ENCODE data around the gene CGB7.
A peak's percentile ranks its signal among the peaks of the same experiment; 100 is the strongest.

Gene CGB7

GRCh38 chr19:49016067-49016839, 41.3 kb downstream of the CGB7 start:
- no peak for TF ChIP-seq CTCF (conservative IDR thresholded peaks at IDR 0.05; ENCODE audit: low read depth)
- POLR2A ChIA-PET (ENCODE audit: low non-redundant PET): no interaction called here
- peak overlapping the region; percentile 56 for H3K27ac ChIP-seq
- DNase-seq (ENCODE audit: low spot score): no peak
- CTCF ChIA-PET: interaction anchor here (0.5 to 1.0 kb wide), 2 partner anchors 41 to 53 kb away, joined by 3 to 4 read pairs; no protein-coding TSS in a partner anchor

GRCh38 chr19:49014870-49015255, 42.7 kb downstream of the CGB7 start:
- ChIA-PET POLR2A (ENCODE audit: low non-redundant PET) (no interaction called here), CTCF (interaction anchor here (1.0 kb wide), 1 partner anchor 54 kb away, joined by 3 read pairs; no protein-coding TSS in a partner anchor)
- H3K27ac ChIP-seq: peak overlapping the region; percentile 56
- no peak for TF ChIP-seq CTCF (conservative IDR thresholded peaks at IDR 0.05; ENCODE audit: low read depth)
- no peak for DNase-seq (ENCODE audit: low spot score)

- ChIA-PET CTCF (no interaction called here), POLR2A (ENCODE audit: low non-redundant PET) (interaction anchor here (0.7 kb wide), 2 partner anchors 36 to 843 kb away, joined by 3 to 4 read pairs; no protein-coding TSS in a partner anchor)
- TF ChIP-seq CTCF (conservative IDR thresholded peaks at IDR 0.05; ENCODE audit: low read depth): no peak
- H3K27ac ChIP-seq: peak overlapping the region; percentile 56
- DNase-seq (ENCODE audit: low spot score): peak; percentile 50
These were observed 43.3 kb downstream of the CGB7 start for GRCh38 chr19:49014123-49014869.

- ChIA-PET POLR2A (ENCODE audit: low non-redundant PET) (no interaction called here), CTCF (interaction anchor here (2.5 kb wide), 1 partner anchor 11 kb away, joined by 10 read pairs; no protein-coding TSS in a partner anchor)
- H3K27ac ChIP-seq: peak overlapping the region; percentile 32; the same call in 1 of the 2 replicates
- DNase-seq (ENCODE audit: low spot score): no peak
- no peak for TF ChIP-seq CTCF (conservative IDR thresholded peaks at IDR 0.05; ENCODE audit: low read depth)
These were observed 46.4 kb downstream of the CGB7 start for GRCh38 chr19:49011194-49011593.

- no peak for TF ChIP-seq CTCF (conservative IDR thresholded peaks at IDR 0.05; ENCODE audit: low read depth)
- CTCF ChIA-PET: interaction anchor here (0.5 kb wide), 1 partner anchor 16 kb away, joined by 6 read pairs; no protein-coding TSS in a partner anchor
- POLR2A ChIA-PET (ENCODE audit: low non-redundant PET): no interaction called here
- no peak overlapping the region for H3K27ac ChIP-seq
- DNase-seq (ENCODE audit: low spot score): no peak
These were observed 47.1 kb downstream of the CGB7 start for GRCh38 chr19:49010453-49010852.

- POLR2A ChIA-PET (ENCODE audit: low non-redundant PET): no interaction called here
- TF ChIP-seq CTCF (conservative IDR thresholded peaks at IDR 0.05; ENCODE audit: low read depth): no peak
- no peak overlapping the region for H3K27ac ChIP-seq
- CTCF ChIA-PET: interaction anchor here (0.5 to 1.3 kb wide), 3 partner anchors 12 to 107 kb away, joined by 3 to 6 read pairs (median 3); no protein-coding TSS in a partner anchor
- no peak for DNase-seq (ENCODE audit: low spot score)
These were observed 47.7 kb downstream of the CGB7 start for GRCh38 chr19:49009828-49010227.

All from RWPE1 (cell line).